Cardiac muscle cell (in vitro differentiated cells and primary cell): ENCODE measurements around the gene RRP9. TPM values are rescaled to one million over a fixed set of nuclear protein-coding genes. Genes with fewer than 3 reads are reported as not detected.
A peak's percentile ranks its signal among the peaks of the same experiment; 100 is the strongest.

Source experiments
- DNase-seq, 2 donors: peaks; one replicate each; pipeline versions ENCODE4 v3.0.0 to v3.0.0-alpha.2; 2010 to 2017; ENCODE audit warnings: low read depth in 1 of 2, low spot score in 1 of 2
- H3K27ac ChIP-seq: fragments of 200-600 bp; sonication (generic); 2 replicates; pipeline ENCODE4 v1.5.1; 2016
- H3K27me3 ChIP-seq: fragments of 200-600 bp; sonication (generic); 2 replicates; pipeline ENCODE4 v1.6.0; 2016; ENCODE audit warnings: control low read depth
- H3K36me3 ChIP-seq: fragments of 200-600 bp; sonication (generic); 2 replicates; pipeline ENCODE4 v1.5.1; 2016; ENCODE audit warnings: control low read depth
- H3K4me1 ChIP-seq: fragments of 200-600 bp; sonication (generic); 2 replicates; pipeline ENCODE4 v1.8.1; 2017; ENCODE audit warnings: low read depth, mild to moderate bottlenecking, mixed run types
- H3K4me3 ChIP-seq: fragments of 200-600 bp; sonication (generic); 2 replicates; pipeline ENCODE4 v1.5.1; 2016; ENCODE audit warnings: mild to moderate bottlenecking
- H3K9me3 ChIP-seq: fragments of 200-600 bp; sonication (generic); 2 replicates; pipeline ENCODE4 v1.5.1; 2017; ENCODE audit warnings: low read depth, mild to moderate bottlenecking, control low read depth
- CTCF ChIP-seq: IDR thresholded peaks from 2 replicates; pipeline ENCODE4 v1.5.1; 2012; ENCODE audit warnings: low read depth, mild to moderate bottlenecking, low read length
- polyA plus RNA-seq: library from polyadenylated mRNA; unstranded; fragments of >200 nt; fragmentation: Nextera tagmentation; extraction: Ambion mirVana; gene quantifications from 2 replicates; pipeline ENCODE4 v1.2.1, GENCODE V29; 2016
- total RNA-seq: library from RNA; depleted of rRNA; stranded (reverse); fragments of >200 nt; gene quantifications from 2 replicates; pipeline ENCODE4 v1.2.3, GENCODE V29; 2016

The RRP9 gene
- total and polyA plus RNA-seq, 2 experiments from 2014 or later: 22.3 to 38.2 TPM

GRCh38 chr3:51974277-51974962 is 32.7 kb upstream of the RRP9 start:
- peak in 1 of 2 donors; percentile 16 for DNase-seq
- no peak for TF ChIP-seq CTCF
- H3K4me3 ChIP-seq: peak overlapping the region; percentile 51
- no peaks in the 10 kb centered on the region for H3K36me3 ChIP-seq
- H3K4me1 ChIP-seq: peaks cover 21% of the 10 kb centered on the region
- H3K27ac ChIP-seq: no peak overlapping the region
- H3K27me3 ChIP-seq: no peaks in the 10 kb centered on the region
- H3K9me3 ChIP-seq: no peaks in the 10 kb centered on the region

GRCh38 chr3:51971350-51971749 is 29.6 kb upstream of the RRP9 start:
- peaks cover 30% of the 10 kb centered on the region for H3K4me1 ChIP-seq
- no peak for DNase-seq
- no peak for TF ChIP-seq CTCF

GRCh38 chr3:51970606-51971300 is 29.0 kb upstream of the RRP9 start:
- H3K4me3 ChIP-seq: no peak overlapping the region
- TF ChIP-seq CTCF: no peak
- peak overlapping the region; percentile 24 for H3K27ac ChIP-seq
- no peak for DNase-seq
- no peaks in the 10 kb centered on the region for H3K9me3 ChIP-seq
- peaks cover 28% of the 10 kb centered on the region for H3K4me1 ChIP-seq
- H3K27me3 ChIP-seq: no peaks in the 10 kb centered on the region
- H3K36me3 ChIP-seq: no peaks in the 10 kb centered on the region

More at GRCh38 chr3:51971350-51971749, 29.6 kb upstream of the RRP9 start:
- H3K4me3 ChIP-seq: no peak overlapping the region
- peak overlapping the region; percentile 24 for H3K27ac ChIP-seq
- no peaks in the 10 kb centered on the region for H3K36me3 ChIP-seq
- no peaks in the 10 kb centered on the region for H3K9me3 ChIP-seq
- H3K27me3 ChIP-seq: no peaks in the 10 kb centered on the region

- DNase-seq: no peak
- Histone ChIP-seq H3K4me1 (peaks cover 22% of the 10 kb centered on the region), H3K27ac (no peak overlapping the region), H3K4me3 (no peak overlapping the region), H3K9me3 (no peaks in the 10 kb centered on the region), H3K36me3 (no peaks in the 10 kb centered on the region), H3K27me3 (no peaks in the 10 kb centered on the region)
- no peak for TF ChIP-seq CTCF
These were observed 28.1 kb upstream of the RRP9 start for GRCh38 chr3:51969841-51970240.

GRCh38 chr3:51968883-51969678 is 27.4 kb upstream of the RRP9 start:
- H3K27ac ChIP-seq: peak overlapping the region; percentile 86
- no peaks in the 10 kb centered on the region for H3K27me3 ChIP-seq
- H3K4me1 ChIP-seq: peaks cover 20% of the 10 kb centered on the region
- H3K9me3 ChIP-seq: no peaks in the 10 kb centered on the region
- H3K36me3 ChIP-seq: no peaks in the 10 kb centered on the region
- H3K4me3 ChIP-seq: no peak overlapping the region
- no peak for TF ChIP-seq CTCF
- no peak for DNase-seq
